ENCODE measurements around the gene FAM135A. TPM values are rescaled to one million over a fixed set of nuclear protein-coding genes. Genes with fewer than 3 reads are reported as not detected.

Gene FAM135A
- total and polyA plus RNA-seq, 9 of the 15 experiments (the other 6 are each of a cell fraction or from before 2014, with no cell fraction given): 7.4 to 32.9 (median 19.2) TPM

DNA sequence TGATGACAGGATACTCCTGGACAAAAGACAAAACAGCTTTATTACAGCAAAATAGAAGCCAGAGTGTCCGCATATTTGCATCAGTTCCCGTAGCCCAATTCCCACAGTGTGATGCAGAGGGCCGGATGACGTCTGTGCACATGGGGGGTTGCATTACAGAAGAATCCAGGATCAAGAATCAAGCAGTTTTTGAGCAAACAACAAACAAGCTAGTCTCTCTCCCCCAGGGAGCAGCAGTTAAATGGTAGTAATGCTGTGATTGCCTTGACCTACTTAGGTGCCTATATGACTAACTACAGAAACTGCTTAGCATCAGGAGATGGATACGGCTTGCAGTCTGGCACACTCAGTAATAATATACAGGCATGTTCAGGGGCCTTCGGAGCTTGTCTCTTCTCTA, 150.2 kb downstream of the FAM135A start (continued):
- TF ChIP-seq, protein P1, sequence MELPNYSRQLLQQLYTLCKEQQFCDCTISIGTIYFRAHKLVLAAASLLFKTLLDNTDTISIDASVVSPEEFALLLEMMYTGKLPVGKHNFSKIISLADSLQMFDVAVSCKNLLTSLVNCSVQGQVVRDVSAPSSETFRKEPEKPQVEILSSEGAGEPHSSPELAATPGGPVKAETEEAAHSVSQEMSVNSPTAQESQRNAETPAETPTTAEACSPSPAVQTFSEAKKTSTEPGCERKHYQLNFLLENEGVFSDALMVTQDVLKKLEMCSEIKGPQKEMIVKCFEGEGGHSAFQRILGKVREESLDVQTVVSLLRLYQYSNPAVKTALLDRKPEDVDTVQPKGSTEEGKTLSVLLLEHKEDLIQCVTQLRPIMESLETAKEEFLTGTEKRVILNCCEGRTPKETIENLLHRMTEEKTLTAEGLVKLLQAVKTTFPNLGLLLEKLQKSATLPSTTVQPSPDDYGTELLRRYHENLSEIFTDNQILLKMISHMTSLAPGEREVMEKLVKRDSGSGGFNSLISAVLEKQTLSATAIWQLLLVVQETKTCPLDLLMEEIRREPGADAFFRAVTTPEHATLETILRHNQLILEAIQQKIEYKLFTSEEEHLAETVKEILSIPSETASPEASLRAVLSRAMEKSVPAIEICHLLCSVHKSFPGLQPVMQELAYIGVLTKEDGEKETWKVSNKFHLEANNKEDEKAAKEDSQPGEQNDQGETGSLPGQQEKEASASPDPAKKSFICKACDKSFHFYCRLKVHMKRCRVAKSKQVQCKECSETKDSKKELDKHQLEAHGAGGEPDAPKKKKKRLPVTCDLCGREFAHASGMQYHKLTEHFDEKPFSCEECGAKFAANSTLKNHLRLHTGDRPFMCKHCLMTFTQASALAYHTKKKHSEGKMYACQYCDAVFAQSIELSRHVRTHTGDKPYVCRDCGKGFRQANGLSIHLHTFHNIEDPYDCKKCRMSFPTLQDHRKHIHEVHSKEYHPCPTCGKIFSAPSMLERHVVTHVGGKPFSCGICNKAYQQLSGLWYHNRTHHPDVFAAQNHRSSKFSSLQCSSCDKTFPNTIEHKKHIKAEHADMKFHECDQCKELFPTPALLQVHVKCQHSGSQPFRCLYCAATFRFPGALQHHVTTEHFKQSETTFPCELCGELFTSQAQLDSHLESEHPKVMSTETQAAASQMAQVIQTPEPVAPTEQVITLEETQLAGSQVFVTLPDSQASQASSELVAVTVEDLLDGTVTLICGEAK (IDR thresholded peaks at IDR 0.05): no peak
- TF ChIP-seq, protein P1 (CRISPR knock-in tag; IDR thresholded peaks at IDR 0.05): no peak
- TF ChIP-seq, protein P2, sequence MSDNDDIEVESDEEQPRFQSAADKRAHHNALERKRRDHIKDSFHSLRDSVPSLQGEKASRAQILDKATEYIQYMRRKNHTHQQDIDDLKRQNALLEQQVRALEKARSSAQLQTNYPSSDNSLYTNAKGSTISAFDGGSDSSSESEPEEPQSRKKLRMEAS (CRISPR knock-in tag; IDR thresholded peaks at IDR 0.05): no peak
- TF ChIP-seq, protein P3, sequence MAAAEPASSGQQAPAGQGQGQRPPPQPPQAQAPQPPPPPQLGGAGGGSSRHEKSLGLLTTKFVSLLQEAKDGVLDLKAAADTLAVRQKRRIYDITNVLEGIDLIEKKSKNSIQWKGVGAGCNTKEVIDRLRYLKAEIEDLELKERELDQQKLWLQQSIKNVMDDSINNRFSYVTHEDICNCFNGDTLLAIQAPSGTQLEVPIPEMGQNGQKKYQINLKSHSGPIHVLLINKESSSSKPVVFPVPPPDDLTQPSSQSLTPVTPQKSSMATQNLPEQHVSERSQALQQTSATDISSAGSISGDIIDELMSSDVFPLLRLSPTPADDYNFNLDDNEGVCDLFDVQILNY (CRISPR knock-in tag; IDR thresholded peaks at IDR 0.05): no peak
- TF ChIP-seq, protein P4, sequence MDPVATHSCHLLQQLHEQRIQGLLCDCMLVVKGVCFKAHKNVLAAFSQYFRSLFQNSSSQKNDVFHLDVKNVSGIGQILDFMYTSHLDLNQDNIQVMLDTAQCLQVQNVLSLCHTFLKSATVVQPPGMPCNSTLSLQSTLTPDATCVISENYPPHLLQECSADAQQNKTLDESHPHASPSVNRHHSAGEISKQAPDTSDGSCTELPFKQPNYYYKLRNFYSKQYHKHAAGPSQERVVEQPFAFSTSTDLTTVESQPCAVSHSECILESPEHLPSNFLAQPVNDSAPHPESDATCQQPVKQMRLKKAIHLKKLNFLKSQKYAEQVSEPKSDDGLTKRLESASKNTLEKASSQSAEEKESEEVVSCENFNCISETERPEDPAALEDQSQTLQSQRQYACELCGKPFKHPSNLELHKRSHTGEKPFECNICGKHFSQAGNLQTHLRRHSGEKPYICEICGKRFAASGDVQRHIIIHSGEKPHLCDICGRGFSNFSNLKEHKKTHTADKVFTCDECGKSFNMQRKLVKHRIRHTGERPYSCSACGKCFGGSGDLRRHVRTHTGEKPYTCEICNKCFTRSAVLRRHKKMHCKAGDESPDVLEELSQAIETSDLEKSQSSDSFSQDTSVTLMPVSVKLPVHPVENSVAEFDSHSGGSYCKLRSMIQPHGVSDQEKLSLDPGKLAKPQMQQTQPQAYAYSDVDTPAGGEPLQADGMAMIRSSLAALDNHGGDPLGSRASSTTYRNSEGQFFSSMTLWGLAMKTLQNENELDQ (CRISPR knock-in tag; IDR thresholded peaks at IDR 0.05; ENCODE audit: borderline replicate concordance): no peak
- TF ChIP-seq ZNF584 (CRISPR knock-in tag; IDR thresholded peaks at IDR 0.05; ENCODE audit: low read depth) (no peak), EGR1 (conservative IDR thresholded peaks at IDR 0.05) (no peak), NFIX (CRISPR knock-in tag; IDR thresholded peaks at IDR 0.05; ENCODE audit: low read depth) (no peak), DACH1 (IDR thresholded peaks at IDR 0.05; ENCODE audit: partially characterized antibody) (no peak), ZNF41 (CRISPR knock-in tag; conservative IDR thresholded peaks at IDR 0.05) (no peak), ZNF175 (CRISPR knock-in tag; IDR thresholded peaks at IDR 0.05; ENCODE audit: low read depth) (no peak)
- TF ChIP-seq, protein P5, sequence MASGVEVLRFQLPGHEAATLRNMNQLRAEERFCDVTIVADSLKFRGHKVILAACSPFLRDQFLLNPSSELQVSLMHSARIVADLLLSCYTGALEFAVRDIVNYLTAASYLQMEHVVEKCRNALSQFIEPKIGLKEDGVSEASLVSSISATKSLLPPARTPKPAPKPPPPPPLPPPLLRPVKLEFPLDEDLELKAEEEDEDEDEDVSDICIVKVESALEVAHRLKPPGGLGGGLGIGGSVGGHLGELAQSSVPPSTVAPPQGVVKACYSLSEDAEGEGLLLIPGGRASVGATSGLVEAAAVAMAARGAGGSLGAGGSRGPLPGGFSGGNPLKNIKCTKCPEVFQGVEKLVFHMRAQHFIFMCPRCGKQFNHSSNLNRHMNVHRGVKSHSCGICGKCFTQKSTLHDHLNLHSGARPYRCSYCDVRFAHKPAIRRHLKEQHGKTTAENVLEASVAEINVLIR (CRISPR knock-in tag; IDR thresholded peaks at IDR 0.05): no peak
